SIG-M5 treated with dmso at 0.1 percent for 504 hours (cell line): ENCODE data around the gene HSH2D.
"Not testable (repeated sequence)": the region's sequence is repeated elsewhere in the genome, so short reads cannot be mapped to it uniquely, and the experiment has no call there.

Experiments used
- DNase-seq: peaks from one replicate; lab custom pipeline; 2025; ENCODE audit not compliant: unreplicated experiment; lab: John Stamatoyannopoulos, UW

Gene HSH2D, protein sequence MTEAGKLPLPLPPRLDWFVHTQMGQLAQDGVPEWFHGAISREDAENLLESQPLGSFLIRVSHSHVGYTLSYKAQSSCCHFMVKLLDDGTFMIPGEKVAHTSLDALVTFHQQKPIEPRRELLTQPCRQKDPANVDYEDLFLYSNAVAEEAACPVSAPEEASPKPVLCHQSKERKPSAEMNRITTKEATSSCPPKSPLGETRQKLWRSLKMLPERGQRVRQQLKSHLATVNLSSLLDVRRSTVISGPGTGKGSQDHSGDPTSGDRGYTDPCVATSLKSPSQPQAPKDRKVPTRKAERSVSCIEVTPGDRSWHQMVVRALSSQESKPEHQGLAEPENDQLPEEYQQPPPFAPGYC

GRCh38 chr19:16143399-16144215 is at the start of gene HSH2D:
HSH2D (plus strand) TSS chr19:16143685; CDS start chr19:16148751, 5,066 bp downstream.
- peak; percentile 87 for DNase-seq

GRCh38 chr19:16094360-16095070 is 49.0 kb upstream of the HSH2D start:
- DNase-seq: no peak

- DNase-seq: no peak
Measured at GRCh38 chr19:16095071-16095571, 48.4 kb upstream of the HSH2D start.

- DNase-seq: no peak
Measured at GRCh38 chr19:16096280-16096855, 47.1 kb upstream of the HSH2D start.

GRCh38 chr19:16098416-16098768 is 45.1 kb upstream of the HSH2D start:
- DNase-seq: no peak

GRCh38 chr19:16098821-16099220 is 44.7 kb upstream of the HSH2D start:
- no peak for DNase-seq

DNA sequence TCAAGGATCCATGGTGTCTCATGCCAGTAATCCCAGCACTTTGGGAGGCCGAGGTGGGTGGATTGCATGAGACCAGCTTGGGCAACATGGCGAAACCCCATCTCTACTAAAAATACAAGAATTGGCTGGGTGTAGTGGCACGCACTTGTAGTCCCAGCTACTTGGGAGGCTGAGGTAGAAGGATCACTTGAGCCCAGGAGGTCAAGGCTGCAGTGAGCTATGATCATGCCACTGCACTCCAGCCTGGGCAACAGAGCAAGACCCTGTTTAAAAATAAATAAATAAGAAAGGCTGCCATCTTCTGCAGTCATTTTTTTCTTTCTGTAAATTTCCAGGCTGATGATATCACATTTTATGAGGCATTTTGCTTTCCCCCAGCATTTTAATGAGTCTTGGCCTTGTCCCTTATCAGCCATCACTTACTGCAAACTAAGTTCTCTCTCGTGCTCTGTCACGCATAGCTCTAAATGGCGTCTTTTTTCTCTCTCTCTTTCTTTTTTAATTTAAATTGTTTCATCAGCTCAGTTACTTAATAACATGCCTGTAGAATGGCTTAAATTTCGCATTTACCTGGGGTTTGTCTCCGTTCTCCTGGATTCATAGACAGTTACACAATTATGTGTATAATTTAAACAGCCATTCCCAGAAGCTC is 44.0 kb upstream of the HSH2D start:
- DNase-seq: not testable (repeated sequence)

DNA sequence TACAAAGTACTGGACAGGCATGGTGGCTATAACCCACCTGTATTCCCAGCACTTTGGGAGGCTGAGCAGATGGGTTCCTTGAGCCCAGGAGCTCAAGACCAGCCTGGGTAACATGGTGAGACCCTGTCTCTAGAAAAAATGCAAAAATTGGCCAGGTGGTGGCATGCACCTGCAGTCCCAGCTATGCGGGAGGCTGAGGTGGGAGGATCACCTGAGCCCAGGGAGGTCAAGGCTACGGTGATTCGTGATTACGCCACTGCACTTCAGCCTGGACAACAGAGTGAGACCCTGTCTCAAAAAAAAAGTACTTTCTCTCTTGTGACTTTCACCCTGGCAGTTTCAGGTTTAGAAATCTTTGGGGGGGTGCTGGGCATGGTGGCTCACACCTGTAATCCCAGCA is 43.0 kb upstream of the HSH2D start:
- DNase-seq: no peak

GRCh38 chr19:16104722-16105121 is 38.8 kb upstream of the HSH2D start:
- DNase-seq: peak; percentile 38

GRCh38 chr19:16106121-16106520 is 37.4 kb upstream of the HSH2D start:
- no peak for DNase-seq

- peak; percentile 96 for DNase-seq
Measured at GRCh38 chr19:16111160-16111908, 32.2 kb upstream of the HSH2D start, which contains the start of gene RAB8A. RAB8A (plus strand) TSS chr19:16111889; CDS start chr19:16111902, 13 bp downstream.

GRCh38 chr19:16111909-16112752 is 31.4 kb upstream of the HSH2D start:
- DNase-seq: no peak

- DNase-seq: peak; percentile 29
Measured at GRCh38 chr19:16112778-16113177, 30.7 kb upstream of the HSH2D start.

DNA sequence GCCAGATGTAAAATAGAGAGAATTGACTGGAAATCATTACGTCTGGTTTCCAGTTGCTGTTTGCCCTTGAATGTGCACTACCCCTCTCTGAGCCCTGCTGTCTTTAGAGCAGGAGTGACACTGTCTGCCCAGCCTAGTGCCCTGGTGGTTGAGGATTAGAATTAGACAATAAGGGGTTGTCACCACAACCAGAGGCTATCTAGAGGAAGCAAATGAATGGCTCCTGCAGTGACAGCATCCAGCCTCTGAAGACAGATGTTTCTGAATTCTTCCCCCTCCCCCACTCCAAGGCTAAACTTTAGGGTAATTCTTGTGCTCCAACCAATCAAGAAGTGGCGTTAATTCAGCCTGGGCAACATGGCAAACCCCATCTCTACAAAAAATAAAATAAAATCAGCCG is 29.8 kb upstream of the HSH2D start:
- peak; percentile 62 for DNase-seq

DNA sequence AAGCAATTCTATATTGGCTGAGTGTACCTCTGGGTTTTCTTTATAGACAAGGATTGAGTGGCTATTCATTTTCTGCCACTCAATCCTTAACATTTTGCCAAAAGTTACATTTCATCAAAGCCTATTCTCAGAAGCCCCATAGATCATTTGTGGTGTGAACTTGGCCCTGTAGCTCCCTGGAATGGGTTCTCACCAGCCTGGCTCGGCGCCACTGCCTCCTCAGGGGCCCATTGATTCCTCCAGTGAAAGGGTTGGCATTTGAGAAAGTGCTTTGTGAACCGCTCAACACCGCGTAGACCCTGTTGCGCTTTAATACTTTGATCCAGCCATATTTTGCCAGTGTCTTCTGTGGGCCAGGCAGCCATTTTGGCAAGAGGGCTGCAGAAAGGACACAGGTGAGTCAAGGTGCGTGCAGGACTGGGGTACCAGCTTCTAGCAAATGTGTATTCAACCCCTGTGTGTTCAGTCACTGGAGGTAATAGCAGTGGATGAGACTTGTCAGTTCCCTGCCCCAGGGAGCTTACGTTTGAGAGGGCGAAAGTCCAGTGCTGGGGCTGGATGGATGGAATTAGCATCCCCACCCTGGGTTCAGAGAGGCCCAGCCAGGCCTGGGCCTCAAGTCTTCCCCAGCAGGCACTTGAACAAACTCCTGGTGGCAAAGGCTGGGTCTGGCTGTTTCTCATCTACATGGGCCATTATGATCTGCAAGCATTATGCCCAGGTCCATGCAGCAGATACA is 28.0 kb upstream of the HSH2D start:
- no peak for DNase-seq

DNA sequence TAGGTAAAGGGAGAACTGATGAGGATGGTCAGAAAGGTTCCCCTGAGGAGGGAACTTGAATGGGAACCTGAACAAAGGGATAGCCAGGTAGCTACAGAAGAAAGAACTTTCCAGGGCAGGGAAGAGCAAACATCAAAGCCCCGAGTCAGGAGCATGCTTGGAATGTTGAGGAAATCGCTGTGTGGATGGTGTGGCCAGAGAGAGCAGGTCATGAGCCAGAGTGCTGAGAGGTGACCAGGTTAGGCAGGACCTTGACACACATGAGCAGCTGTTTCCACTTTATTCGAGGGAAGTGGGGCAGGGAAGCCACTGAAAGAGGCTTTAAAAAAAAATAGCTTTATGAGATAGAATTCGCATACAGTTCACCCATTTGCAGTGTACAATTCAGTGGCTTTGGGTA is 27.4 kb upstream of the HSH2D start:
- DNase-seq: no peak

- DNase-seq: peak; percentile 29
Measured at GRCh38 chr19:16117594-16118033, 25.9 kb upstream of the HSH2D start.

DNA sequence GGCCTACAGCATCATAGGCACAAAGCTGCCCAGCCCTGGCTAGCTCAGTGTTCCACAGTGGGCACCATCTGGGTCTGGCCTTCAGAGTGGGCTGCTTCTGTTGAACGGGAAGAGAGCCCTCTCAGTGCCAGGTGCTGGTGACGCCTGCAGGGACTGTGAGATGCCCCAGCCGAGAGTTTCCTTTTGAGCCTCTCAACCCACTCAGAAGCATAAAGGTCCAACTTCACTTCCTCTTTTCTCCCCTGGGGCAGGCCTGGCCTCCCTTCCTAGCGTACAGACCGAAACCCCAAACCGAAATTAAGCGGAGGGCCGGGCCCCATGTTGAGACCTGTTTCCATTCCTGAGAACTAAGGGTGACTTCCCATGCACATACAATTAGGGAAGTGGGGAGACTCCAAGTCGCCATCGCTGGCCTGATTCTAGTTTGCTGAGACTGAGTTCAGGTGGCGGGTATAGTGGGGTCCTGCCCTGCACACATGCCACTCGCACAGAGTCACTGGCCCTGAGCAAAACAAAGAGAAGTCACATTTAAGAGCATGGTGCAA is 24.9 kb upstream of the HSH2D start:
- peak; percentile 93 for DNase-seq
